T-cell (primary cell): ENCODE measurements around the gene CTDSPL. TPM values are rescaled to one million over a fixed set of nuclear protein-coding genes. Genes with fewer than 3 reads are reported as not detected.

Experiments
- ATAC-seq, 4 experiments: fragments of 200-7000 bp in 3 of 4; fragments of 150-1000 bp in 1 of 4; cut with Tn5 transposase; replicated peaks in 1 of 4; 1 replicate in 3 of 4; 2 replicates in 1 of 4; pipeline ENCODE4 v1.10.0; 2021; ENCODE audit warnings: moderate library complexity in 3 of 4, mild to moderate bottlenecking in 2 of 4, moderate number of reproducible peaks in 1 of 4
- CTCF ChIA-PET, 2 donors: fragments of 300-600 bp; sonication (Branson Sonifier 250); formaldehyde crosslinking; loops; one replicate each; lab custom pipeline; 2022; ENCODE audit warnings: antibody characterized with exemption in 2 of 2; lab: Charles Lee
- POLR2A ChIA-PET, 2 donors: fragments of 300-600 bp; sonication (Branson Sonifier 250); formaldehyde crosslinking; loops; one replicate each; lab custom pipeline; 2022; ENCODE audit warnings: antibody characterized with exemption in 2 of 2; lab: Charles Lee
- DNase-seq, 35 experiments: peaks; one replicate each; pipeline versions ENCODE4 v3.0.0 to v3.0.0-alpha.2; 2013 to 2023
- H3K27ac ChIP-seq: one replicate; pipeline ENCODE4 v1.5.1; 2013; ENCODE audit warnings: low read length
- H3K27me3 ChIP-seq, 2 experiments: replicated peaks in 1 of 2; 1 replicate in 1 of 2; 2 replicates in 1 of 2; pipeline versions ENCODE4 v1.6.1 to v1.7.0; 2013; ENCODE audit warnings: low read length in 1 of 2, mixed read lengths in 1 of 2; ENCODE audit not compliant: control insufficient read depth in 2 of 2, insufficient read depth in 2 of 2; ENCODE audit errors: extremely low read depth in 1 of 2
- H3K36me3 ChIP-seq, 2 donors: 1 replicate in 1 of 2; 2 replicates in 1 of 2; pipeline versions ENCODE4 v1.6.1 to v1.7.0; 2013; ENCODE audit warnings: low read length in 1 of 2; ENCODE audit not compliant: control insufficient read depth in 2 of 2, insufficient read depth in 1 of 2; ENCODE audit errors: extremely low read depth in 1 of 2
- H3K4me1 ChIP-seq, 2 experiments: 1 replicate in 1 of 2; 2 replicates in 1 of 2; pipeline versions ENCODE4 v1.6.1 to v1.7.0; 2013; ENCODE audit warnings: low read length in 2 of 2, mixed read lengths in 1 of 2; ENCODE audit not compliant: insufficient read depth in 2 of 2, control insufficient read depth in 1 of 2; ENCODE audit errors: extremely low read depth in 1 of 2
- H3K4me3 ChIP-seq, 2 donors: 1 replicate in 1 of 2; 2 replicates in 1 of 2; pipeline versions ENCODE4 v1.5.1 to v1.7.0; 2013; ENCODE audit warnings: mild to moderate bottlenecking in 2 of 2, low read length in 1 of 2, moderate library complexity in 1 of 2; ENCODE audit not compliant: control insufficient read depth in 1 of 2; ENCODE audit errors: extremely low read depth in 1 of 2
- H3K9me3 ChIP-seq: 2 replicates; pipeline ENCODE4 v1.7.0; 2013
- H3K27ac Mint-ChIP-seq, 2 donors: one replicate each; pipeline ENCODE4 v1.8.0; 2020 to 2021; ENCODE audit warnings: mild to moderate bottlenecking in 2 of 2, mixed read lengths in 2 of 2
- H3K27me3 Mint-ChIP-seq, 2 donors: one replicate each; pipeline ENCODE4 v1.8.0; 2021 to 2022; ENCODE audit warnings: mixed read lengths in 2 of 2
- H3K36me3 Mint-ChIP-seq: one replicate; pipeline ENCODE4 v1.8.0; 2021; ENCODE audit warnings: mixed read lengths
- H3K4me1 Mint-ChIP-seq, 3 donors: one replicate each; pipeline ENCODE4 v1.8.0; 2020 to 2022; ENCODE audit warnings: mixed read lengths in 3 of 3, mild to moderate bottlenecking in 1 of 3
- H3K4me3 Mint-ChIP-seq, 3 donors: one replicate each; pipeline ENCODE4 v1.8.0; 2020 to 2022; ENCODE audit warnings: mild to moderate bottlenecking in 3 of 3, mixed read lengths in 3 of 3, moderate library complexity in 3 of 3
- H3K9me3 Mint-ChIP-seq, 3 donors: one replicate each; pipeline ENCODE4 v1.8.0; 2020 to 2022; ENCODE audit warnings: mixed read lengths in 3 of 3
- WGBS: methylation state at CpG from one replicate; pipeline ENCODE4 v1.1.5; 2013; ENCODE audit warnings: missing lambda C conversion rate; ENCODE audit not compliant: insufficient coverage; 5-methylcytosine and 5-hydroxymethylcytosine counted together
- total RNA-seq, 35 experiments: library from RNA in 6 of 35; stranded (reverse) in 6 of 35; fragments of 120-200 nt in 1 of 35; gene quantifications; one replicate each; pipeline versions ENCODE4 v1.2.1 to v1.2.4 and lab custom pipeline; 2013 to 2026

CTDSPL gene
- total RNA-seq, 5 donors from 2014 or later (not counting 1 experiment from before 2014, with no cell fraction given): 0.54 to 2.5 (median 2.0) TPM

GRCh38 chr3:37890522-37890921, 28.8 kb downstream of the CTDSPL start:
- Histone ChIP-seq H3K36me3 (no peaks in the 10 kb centered on the region), H3K4me1 (no peaks in the 10 kb centered on the region), H3K9me3 (no peaks in the 10 kb centered on the region), H3K4me3 (no peak overlapping the region), H3K27me3 (peaks cover 0 to 3% of the 10 kb centered on the region in 2 experiments), H3K27ac (no peak overlapping the region)
- Mint-ChIP-seq H3K36me3 (no peaks in the 10 kb centered on the region), H3K4me3 (no peak overlapping the region), H3K9me3 (no peaks in the 10 kb centered on the region), H3K27me3 (peaks cover 0 to 1% of the 10 kb centered on the region in 2 donors), H3K4me1 (no peaks in the 10 kb centered on the region), H3K27ac (no peak overlapping the region)
- CTCF ChIA-PET: no interaction called here
- 90% methylated on average over 2 of the region's 5 CpGs for WGBS
- ATAC-seq: no peak
- no peak for DNase-seq
- POLR2A ChIA-PET: no interaction called here

DNA sequence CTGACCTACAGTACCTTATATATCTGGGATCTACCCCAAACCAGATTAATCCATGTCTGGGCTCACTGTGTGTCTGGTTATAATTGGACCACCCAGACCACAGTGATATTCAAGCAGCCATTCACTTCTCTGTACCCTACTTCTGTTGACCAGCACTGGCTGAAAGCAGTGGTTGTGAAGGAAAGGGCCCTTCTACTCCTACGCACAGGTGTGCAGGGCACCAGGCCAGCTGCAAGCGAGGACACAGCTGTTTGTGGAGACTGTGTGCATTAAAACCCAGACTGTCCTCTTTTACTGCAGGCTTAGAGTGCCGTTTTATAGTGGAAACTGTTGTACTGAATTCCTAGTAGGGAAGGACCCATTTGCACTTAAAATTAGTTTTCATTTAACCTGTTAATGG, 29.5 kb downstream of the CTDSPL start:
- Mint-ChIP-seq H3K36me3 (no peaks in the 10 kb centered on the region), H3K27me3 (peaks cover 0 to 5% of the 10 kb centered on the region in 2 donors), H3K4me3 (no peak overlapping the region), H3K27ac (no peak overlapping the region), H3K4me1 (no peaks in the 10 kb centered on the region), H3K9me3 (no peaks in the 10 kb centered on the region)
- Histone ChIP-seq H3K4me1 (no peaks in the 10 kb centered on the region), H3K27ac (no peak overlapping the region), H3K4me3 (no peak overlapping the region), H3K36me3 (no peaks in the 10 kb centered on the region), H3K27me3 (no peaks in the 10 kb centered on the region), H3K9me3 (no peaks in the 10 kb centered on the region)
- DNase-seq (no peak), ATAC-seq (no peak)
- CTCF ChIA-PET: no interaction called here
- POLR2A ChIA-PET: no interaction called here
- WGBS: 83% methylated on average over 2 of the region's 3 CpGs

DNA sequence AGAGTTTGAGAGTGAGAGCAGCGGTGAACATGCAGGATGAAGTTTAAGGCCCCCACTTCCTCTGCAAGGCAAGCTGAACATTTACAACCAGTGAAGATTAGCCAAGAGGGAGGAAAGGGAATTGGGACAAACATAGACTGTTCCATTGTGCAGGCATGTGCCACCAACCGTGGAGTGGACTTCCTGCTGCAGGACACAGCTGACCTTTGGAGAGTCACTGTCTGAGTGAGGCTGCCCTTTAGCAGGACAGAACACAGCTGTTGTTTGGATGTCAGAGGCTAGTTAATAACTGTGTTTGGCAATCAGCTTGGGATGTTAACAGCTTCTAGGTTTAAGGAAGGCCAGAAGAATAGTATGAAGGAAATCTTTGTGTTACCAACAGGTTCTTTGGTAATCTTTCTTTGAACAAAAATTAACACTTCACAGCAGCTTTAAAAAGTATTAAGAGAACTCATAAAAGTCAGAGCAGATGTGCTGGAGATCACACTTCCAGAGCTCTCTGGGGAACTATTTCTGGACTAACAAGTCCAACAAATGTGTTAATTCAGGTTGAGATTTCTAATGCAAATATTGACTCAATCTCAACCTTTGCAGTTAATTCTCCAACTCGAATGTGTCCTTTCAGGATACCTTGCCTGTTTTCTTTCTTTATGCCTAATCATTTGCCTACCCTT, 31.4 kb downstream of the CTDSPL start:
- ATAC-seq (no peak), DNase-seq (no peak)
- no peak overlapping the region for H3K27ac ChIP-seq
- Mint-ChIP-seq H3K27me3 (peaks cover 0 to 5% of the 10 kb centered on the region in 2 donors), H3K4me3 (no peak overlapping the region), H3K27ac (no peak overlapping the region), H3K36me3 (no peaks in the 10 kb centered on the region), H3K4me1 (no peaks in the 10 kb centered on the region), H3K9me3 (no peaks in the 10 kb centered on the region)
- H3K4me1 ChIP-seq: no peaks in the 10 kb centered on the region
- WGBS: 18% methylated on average over 1 of the region's 3 CpGs
- ChIA-PET CTCF (no interaction called here), POLR2A (no interaction called here)
- no peaks in the 10 kb centered on the region for H3K9me3 ChIP-seq
- H3K4me3 ChIP-seq: no peak overlapping the region
- no peaks in the 10 kb centered on the region for H3K36me3 ChIP-seq
- H3K27me3 ChIP-seq: no peaks in the 10 kb centered on the region

- H3K9me3 Mint-ChIP-seq: no peaks in the 10 kb centered on the region
- ChIA-PET CTCF (interaction anchor here in 1 of 2 donors (0.6 kb wide), 1 partner anchor 10 kb away, joined by 3 read pairs; no protein-coding TSS in a partner anchor), POLR2A (no interaction called here)
- no peaks in the 10 kb centered on the region for H3K4me1 Mint-ChIP-seq
- no peak overlapping the region for H3K27ac Mint-ChIP-seq
- 71% methylated on average over 1 of the region's 2 CpGs for WGBS
- Histone ChIP-seq H3K4me1 (no peaks in the 10 kb centered on the region), H3K36me3 (no peaks in the 10 kb centered on the region), H3K9me3 (no peaks in the 10 kb centered on the region), H3K27me3 (no peaks in the 10 kb centered on the region), H3K4me3 (no peak overlapping the region), H3K27ac (no peak overlapping the region)
- H3K27me3 Mint-ChIP-seq: peaks cover 0 to 5% of the 10 kb centered on the region in 2 donors
- DNase-seq (no peak), ATAC-seq (no peak)
- no peaks in the 10 kb centered on the region for H3K36me3 Mint-ChIP-seq
- no peak overlapping the region for H3K4me3 Mint-ChIP-seq
These were observed 35.1 kb downstream of the CTDSPL start for GRCh38 chr3:37896827-37897226.

GRCh38 chr3:37897763-37898162, 36.1 kb downstream of the CTDSPL start:
- WGBS: 92% methylated on average over 5 of the region's 6 CpGs
- H3K4me3 ChIP-seq: no peak overlapping the region
- Mint-ChIP-seq H3K9me3 (no peaks in the 10 kb centered on the region), H3K36me3 (no peaks in the 10 kb centered on the region), H3K27ac (no peak overlapping the region), H3K4me3 (no peak overlapping the region), H3K27me3 (peaks cover 0 to 5% of the 10 kb centered on the region in 2 donors), H3K4me1 (no peaks in the 10 kb centered on the region)
- H3K9me3 ChIP-seq: no peaks in the 10 kb centered on the region
- ATAC-seq (no peak), DNase-seq (no peak)
- no peaks in the 10 kb centered on the region for H3K4me1 ChIP-seq
- no peaks in the 10 kb centered on the region for H3K36me3 ChIP-seq
- CTCF ChIA-PET: interaction anchor here in 1 of 2 donors (0.6 kb wide), 1 partner anchor 11 kb away, joined by 3 read pairs; no protein-coding TSS in a partner anchor
- POLR2A ChIA-PET: no interaction called here
- no peak overlapping the region for H3K27ac ChIP-seq
- H3K27me3 ChIP-seq: no peaks in the 10 kb centered on the region

- Mint-ChIP-seq H3K36me3 (no peaks in the 10 kb centered on the region), H3K4me1 (no peaks in the 10 kb centered on the region), H3K27ac (no peak overlapping the region), H3K27me3 (peaks cover 0 to 5% of the 10 kb centered on the region in 2 donors), H3K9me3 (no peaks in the 10 kb centered on the region), H3K4me3 (no peak overlapping the region)
- no peaks in the 10 kb centered on the region for H3K4me1 ChIP-seq
- no peak overlapping the region for H3K27ac ChIP-seq
- no peaks in the 10 kb centered on the region for H3K27me3 ChIP-seq
- ATAC-seq (no peak), DNase-seq (no peak)
- no CpG with 5 or more reads among the region's 3 CpGs for WGBS
- CTCF ChIA-PET: no interaction called here
- H3K9me3 ChIP-seq: no peaks in the 10 kb centered on the region
- POLR2A ChIA-PET: no interaction called here
- no peaks in the 10 kb centered on the region for H3K36me3 ChIP-seq
- no peak overlapping the region for H3K4me3 ChIP-seq
These were observed 36.7 kb downstream of the CTDSPL start for GRCh38 chr3:37898424-37898823.
